Ascending aorta (tissue), 1 donor: ENCODE data around the gene YWHAG. TPM values are rescaled to one million over a fixed set of nuclear protein-coding genes. Genes with fewer than 3 reads are reported as not detected.

Experiments used
- total RNA-seq: library from RNA; depleted of rRNA; stranded (reverse); fragments of >200 nt; gene quantifications from one replicate; pipeline ENCODE4 v1.1.0, GENCODE V29; 2016

The YWHAG gene
- total RNA-seq, 1 donor from 2014 or later: 83.0 TPM

Other genes starting within 250 kb of the YWHAG start
- gene SRRM3, start 157.1 kb downstream of the YWHAG start, total RNA-seq: 3.4 TPM
- gene HSPB1, start 56.3 kb downstream of the YWHAG start, total RNA-seq: 3,584 TPM
- not detected for gene SSC4D, start 50.7 kb upstream of the YWHAG start, total RNA-seq
- gene ZP3, start 66.0 kb upstream of the YWHAG start, total RNA-seq: 1.1 TPM
- gene DTX2, start 102.7 kb upstream of the YWHAG start, total RNA-seq: 61.9 TPM
- 7.6 TPM for gene UPK3B, start 151.6 kb upstream of the YWHAG start, total RNA-seq
- not detected for gene SPDYE16, start 184.3 kb upstream of the YWHAG start, total RNA-seq